8988T (cell line): ENCODE measurements around the gene DSEL.

Experiments used
- DNase-seq: peaks from one replicate; pipeline ENCODE4 v3.0.0; 2011

DSEL gene

GRCh38 chr18:67500522-67501205 is 15.9 kb downstream of the DSEL start:
- no peak for DNase-seq

GRCh38 chr18:67496469-67496868 is 20.1 kb downstream of the DSEL start:
- no peak for DNase-seq

GRCh38 chr18:67486534-67486933 is 30.0 kb downstream of the DSEL start:
- no peak for DNase-seq

DNA sequence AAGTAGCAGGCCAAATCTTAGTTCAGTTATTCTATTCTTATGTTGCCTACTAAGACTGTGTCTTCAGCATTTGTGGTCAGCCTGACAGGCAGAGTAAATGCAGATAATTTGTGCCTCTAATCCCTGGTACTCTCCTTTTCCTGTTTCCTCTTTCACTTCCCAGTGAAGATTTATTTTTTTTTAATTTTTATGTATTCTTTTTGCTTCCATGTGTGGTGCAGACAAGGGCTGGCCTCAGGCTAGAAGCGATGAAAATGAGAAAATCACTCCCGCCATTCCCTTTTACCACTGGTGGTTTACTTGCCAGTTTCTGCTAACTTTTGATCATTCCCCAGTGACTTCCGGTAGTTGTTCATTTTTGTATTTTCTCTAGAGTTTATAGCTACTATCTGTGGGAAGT is 30.9 kb downstream of the DSEL start:
- DNase-seq = no peak

DNA sequence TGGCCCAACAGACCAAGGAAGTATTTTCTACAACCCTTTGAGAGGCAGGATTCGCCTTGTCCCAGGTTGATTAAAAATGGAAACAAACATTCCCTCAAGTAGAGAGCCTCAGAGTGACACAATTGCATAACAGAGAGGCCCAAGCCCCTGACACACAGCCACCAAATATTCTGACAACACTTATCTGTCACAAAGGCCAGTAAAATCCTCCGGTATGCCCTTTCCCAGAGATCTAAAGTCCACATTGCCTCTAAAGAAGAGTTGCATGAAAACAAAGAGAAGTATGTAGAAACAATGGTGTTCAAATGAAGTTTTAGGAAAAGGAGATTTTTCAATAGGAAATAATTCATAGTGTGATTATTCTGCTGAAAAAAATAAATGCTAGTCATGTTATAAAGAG is 32.1 kb downstream of the DSEL start:
- no peak for DNase-seq

GRCh38 chr18:67483952-67484351 is 32.6 kb downstream of the DSEL start:
- DNase-seq = no peak

DNA sequence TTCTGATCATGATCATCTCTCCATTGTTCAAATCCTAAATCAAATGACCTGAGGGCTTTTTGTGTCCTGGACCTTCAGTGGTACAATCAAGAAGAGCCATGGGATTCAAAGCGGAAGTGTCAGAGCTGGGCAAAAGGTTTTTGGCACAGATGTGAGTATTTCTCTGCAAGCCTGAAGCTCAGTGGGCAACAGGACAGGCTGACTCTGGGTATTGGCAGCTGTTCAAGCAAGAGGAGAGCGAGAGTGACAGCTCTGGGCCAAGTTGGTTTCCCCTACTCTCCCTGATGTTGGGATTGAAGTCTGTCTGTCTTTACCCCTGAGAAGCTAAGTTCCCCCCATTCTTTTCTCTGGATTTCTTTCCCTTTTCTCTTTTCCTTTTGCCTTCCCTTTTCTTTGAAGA is 33.3 kb downstream of the DSEL start:
- no peak for DNase-seq

- no peak for DNase-seq
Observed at GRCh38 chr18:67478249-67478648, 38.3 kb downstream of the DSEL start.

GRCh38 chr18:67477522-67477921 is 39.0 kb downstream of the DSEL start:
- no peak for DNase-seq

DNA sequence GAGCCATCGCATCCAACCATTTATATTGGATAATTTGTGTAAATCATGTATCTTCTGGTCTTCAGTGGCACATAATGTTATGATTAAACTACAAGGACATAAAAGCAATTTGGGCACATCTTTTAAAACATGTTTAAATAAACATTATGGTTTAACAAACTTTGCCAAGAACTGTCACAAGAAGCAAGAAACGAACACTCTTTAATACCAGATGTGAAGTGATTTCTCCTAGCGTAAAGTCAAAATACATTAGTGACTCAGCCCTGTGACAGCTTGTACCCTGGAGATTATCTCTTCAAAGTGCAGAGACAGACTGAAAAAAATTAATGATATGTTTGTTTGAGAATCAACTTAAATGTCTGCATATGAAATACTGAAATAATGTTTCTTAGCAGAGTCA is 39.9 kb downstream of the DSEL start:
- DNase-seq = no peak

DNA sequence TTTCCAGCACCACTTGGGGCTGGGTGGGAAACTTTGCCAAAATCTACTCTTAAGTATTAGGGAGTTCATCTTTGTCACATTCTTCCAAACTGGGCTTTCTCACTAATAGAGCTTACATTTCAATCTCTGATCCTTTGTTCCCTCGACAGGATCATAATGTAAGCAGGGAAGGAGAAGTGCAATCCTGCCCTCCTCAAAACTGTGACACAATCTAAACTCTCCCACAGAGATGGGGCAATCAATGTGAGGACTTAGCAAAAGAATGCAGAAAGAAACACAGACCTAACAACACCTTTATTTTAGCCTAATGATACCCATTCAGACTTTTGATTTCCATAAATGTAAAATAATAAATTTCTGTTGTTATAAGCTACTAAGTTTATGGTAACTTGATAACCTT is 40.8 kb downstream of the DSEL start:
- DNase-seq = no peak

- no peak for DNase-seq
Observed at GRCh38 chr18:67468038-67468437, 48.5 kb downstream of the DSEL start.

GRCh38 chr18:67467188-67467587 is 49.3 kb downstream of the DSEL start:
- DNase-seq = no peak

DNA sequence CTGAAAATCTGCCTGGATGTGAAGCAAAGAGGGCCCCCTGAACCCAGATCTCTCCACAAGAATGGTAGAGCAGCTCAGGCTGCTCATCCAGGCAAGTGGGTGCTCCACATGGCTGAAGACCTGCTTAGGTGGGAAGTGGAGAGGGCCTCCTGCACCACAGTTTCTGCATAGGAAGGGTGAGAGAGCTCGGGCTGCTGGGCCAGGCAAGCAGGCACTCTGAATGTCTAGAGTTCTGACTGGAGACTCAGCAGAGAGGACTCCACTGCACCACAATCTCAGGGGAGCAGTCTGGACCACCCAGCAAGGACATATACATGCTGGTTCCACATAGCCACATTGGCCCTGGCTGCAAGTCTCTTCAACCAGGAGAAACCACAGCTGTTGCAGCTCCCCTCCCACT is 52.0 kb downstream of the DSEL start:
- DNase-seq = no peak

- DNase-seq = no peak
Observed at GRCh38 chr18:67463829-67464228, 52.7 kb downstream of the DSEL start.

DNA sequence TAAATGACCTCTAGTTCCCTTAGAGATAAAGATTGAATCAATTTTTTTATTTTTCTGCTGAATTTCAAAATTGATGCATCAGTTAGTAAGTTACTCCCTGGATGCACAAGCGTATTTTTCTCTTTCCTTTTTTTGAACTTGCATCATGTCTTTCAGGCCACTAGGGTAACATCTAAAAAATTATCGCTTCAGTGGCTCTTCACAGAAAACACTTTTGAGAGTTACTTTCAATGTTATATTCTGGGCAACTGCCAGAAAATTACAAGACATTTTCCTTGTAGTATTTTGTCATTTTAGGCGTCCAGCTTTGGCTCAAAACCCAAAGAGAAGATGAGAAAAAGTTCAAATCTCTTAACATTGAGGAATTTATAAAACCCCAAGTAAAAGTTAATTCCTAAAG is 59.8 kb downstream of the DSEL start:
- no peak for DNase-seq
